ENCODE data around the gene AZU1.
"Not testable (repeated sequence)": the region's sequence is repeated elsewhere in the genome, so short reads cannot be mapped to it uniquely, and the experiment has no call there.

AZU1 gene

DNA sequence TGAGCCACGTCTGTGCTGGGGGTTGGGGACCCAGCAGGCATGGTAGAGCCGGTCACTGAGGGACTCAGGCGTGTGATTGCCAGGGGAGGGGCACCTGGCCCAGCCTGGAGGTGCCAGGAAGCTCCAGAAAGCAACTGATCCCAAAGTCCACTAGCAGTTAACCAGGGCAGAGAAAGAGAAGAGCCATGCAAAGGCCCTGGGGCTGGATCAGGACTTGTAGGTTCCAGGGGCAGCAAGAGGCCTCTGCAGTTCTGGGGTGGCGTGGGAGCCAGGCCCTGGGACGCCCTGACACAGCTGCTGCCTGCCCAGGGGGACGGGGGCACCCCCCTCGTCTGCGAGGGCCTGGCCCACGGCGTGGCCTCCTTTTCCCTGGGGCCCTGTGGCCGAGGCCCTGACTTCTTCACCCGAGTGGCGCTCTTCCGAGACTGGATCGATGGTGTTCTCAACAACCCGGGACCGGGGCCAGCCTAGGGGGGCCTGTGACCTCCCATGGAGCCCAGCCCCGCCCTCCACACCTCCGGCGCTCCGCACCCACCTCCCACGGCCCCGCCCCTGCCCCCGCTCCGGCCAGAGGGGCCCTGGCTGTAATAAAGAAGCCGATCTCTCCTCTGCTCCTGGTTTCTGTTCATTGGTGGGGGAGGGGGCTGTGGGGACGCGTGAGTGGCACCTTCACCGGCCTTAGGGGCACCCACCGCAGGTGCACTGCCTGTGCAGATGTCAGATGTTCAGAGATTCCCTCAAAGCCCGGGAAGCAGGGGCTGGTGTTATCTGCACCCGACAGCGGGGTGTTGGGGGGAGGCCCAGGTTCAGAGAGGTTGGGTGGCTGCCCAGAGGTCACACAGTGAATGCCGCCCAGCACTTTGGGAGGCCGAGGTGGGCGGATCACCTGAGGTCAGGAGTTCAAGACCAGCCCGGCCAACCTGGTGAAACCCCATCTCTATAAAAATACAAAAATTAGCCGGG is 4.1 kb downstream of the AZU1 start:
- DNase-seq = no peak

DNA sequence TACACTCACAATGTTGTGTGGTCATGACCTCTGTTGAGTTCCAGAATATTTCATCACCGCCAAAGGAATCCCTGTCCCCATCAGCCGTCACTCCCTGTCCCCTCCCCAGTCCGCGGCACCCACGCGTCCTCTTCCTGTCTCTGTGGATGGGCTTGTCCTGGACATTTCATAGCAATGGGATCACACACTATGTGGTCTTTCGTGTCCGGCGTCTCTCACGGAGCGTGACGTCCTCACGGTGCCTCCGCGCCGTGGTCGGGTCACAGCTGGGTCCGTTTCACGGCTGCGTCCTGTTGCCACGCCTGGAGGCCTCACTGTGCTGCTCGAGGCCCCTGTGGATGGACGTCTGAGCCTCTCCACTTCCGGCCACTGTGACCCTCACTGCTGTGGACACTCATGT is 6.6 kb downstream of the AZU1 start:
- no peak for DNase-seq

DNA sequence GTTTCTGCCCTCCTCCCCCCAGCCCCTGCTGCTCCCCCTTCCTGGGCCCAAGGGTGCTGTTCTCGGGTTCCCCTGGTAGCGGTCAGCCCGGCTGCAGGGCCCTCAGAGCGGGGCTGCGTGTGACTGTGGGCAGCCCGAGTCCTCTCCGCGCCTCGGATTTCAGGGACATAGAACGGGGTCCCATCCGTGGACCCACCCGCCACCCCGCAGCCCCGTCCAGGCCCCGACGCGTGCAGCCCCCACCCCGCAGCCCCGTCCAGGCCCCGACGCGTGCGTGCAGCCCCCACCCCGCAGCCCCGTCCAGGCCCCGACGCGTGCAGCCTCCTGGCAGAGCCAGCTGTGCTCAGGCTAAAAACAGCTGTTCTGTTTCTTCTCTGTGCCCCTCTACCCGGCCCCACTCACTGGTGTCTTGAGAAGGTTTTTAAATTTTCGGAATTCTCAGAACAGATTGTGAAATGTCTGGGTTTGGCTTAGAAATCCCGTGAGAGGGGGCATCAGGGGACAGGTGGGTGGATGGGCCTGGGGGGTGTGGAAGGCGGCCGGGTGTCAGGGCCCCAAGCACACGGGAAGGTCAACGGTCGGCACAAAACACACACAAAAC is 7.7 kb downstream of the AZU1 start:
- no peak for DNase-seq

DNA sequence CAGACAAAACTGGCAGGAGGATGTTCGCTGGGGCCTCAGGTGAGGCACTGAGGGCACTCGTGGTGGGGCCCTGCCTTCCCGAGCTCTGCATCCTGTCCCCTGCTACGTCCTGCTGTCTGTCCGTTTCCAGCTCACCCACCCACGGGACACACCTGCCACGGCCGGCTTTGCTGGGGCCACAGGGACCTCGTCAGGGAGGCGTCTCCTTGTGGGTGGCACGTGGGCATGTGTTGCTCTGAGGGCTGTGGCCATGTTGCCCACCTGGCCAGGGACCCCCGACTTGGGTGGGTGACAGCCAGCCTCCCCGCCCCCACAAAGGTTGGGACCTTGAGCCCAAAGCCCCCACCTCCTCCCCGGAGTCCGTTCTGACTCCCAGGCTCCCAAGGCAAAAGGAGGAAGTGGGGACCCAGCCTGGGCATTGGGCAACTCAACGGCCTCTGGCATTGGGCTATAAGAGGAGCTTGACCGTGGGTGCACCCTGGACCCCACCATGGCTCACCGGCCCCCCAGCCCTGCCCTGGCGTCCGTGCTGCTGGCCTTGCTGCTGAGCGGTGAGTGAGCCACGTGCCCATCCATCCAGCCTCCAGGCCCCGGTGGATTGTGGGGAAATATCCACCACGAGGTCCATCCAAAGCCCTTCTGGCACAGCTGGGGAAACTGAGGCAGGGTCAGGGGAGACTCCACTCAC is 13.0 kb downstream of the AZU1 start, which contains the start of gene PRTN3:
Gene PRTN3, plus strand, starts transcription at position 481 of the 688 bp plus-strand sequence. Its CDS starts 10 bp downstream, at position 491.
- DNase-seq = no peak

DNA sequence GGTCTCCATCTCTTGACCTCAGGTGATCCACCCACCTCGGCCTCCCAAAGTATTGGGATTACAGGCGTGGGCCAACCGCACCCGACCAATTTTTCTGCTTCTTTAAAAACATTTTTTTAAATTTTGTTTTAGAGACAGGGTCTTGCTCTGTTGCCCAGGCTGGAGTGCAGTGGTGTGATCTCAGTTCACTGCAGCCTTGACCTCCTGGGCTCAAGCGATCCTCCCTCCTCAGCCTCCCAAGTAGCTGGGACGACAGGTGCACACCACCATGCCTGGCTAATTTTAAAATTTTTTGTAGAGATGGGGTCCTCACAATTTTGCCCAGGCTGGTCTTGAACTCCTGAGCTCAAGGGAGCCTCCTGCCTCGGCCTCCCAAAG is 15.2 kb downstream of the AZU1 start:
- DNase-seq = not testable (repeated sequence)

DNA sequence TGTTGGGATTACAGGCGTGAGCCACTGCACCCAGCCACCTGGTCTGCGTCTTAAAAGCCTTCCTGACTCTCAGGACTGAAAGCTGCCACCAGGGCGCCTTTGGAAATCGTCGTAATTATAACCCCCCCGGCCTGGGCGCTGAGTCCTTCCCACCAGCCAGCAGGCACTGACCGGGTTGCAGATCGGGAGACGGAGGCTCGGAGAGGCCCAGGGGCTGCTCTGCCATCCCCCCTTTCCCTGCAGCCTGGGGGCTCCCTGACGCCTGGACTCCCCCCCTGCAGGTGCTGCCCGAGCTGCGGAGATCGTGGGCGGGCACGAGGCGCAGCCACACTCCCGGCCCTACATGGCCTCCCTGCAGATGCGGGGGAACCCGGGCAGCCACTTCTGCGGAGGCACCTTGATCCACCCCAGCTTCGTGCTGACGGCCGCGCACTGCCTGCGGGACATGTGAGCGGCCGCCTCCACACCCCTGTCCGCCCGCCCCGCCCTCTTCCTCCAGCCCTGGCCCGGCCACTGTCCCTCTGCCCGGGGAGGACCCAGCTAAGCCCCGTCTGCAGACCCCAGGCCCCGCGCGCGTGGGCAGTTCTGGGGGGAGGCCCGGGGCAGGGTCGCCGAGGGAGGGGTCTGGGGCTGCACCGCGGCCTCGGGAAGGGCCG is 15.7 kb downstream of the AZU1 start:
- no peak for DNase-seq

DNA sequence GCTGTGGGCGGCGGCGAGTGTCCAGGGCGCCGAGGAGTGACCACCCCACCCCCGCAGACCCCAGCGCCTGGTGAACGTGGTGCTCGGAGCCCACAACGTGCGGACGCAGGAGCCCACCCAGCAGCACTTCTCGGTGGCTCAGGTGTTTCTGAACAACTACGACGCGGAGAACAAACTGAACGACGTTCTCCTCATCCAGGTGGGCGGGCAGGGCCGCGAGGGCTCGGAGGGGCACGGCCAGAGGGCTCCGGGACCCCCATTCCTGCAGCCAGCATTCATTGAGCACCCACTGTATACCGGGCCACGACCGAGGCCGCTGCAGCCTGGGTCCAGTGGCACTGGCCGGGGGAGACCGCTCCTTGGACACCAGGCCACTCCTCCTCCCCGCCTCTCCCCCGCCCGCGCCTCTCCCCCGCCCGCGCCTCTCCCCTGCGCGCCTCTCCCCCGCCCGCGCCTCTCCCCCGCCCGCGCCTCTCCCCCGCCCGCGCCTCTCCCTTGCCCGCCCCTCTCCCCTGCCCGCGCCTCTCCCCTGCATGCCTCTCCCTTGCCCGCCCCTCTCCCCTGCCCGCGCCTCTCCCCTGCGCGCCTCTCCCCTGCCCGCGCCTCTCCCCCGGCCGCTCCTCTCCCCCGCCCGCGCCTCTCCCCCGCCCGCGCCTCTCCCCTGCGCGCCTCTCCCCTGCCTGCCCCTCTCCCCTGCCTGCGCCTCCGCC is 16.4 kb downstream of the AZU1 start:
- DNase-seq = no peak

DNA sequence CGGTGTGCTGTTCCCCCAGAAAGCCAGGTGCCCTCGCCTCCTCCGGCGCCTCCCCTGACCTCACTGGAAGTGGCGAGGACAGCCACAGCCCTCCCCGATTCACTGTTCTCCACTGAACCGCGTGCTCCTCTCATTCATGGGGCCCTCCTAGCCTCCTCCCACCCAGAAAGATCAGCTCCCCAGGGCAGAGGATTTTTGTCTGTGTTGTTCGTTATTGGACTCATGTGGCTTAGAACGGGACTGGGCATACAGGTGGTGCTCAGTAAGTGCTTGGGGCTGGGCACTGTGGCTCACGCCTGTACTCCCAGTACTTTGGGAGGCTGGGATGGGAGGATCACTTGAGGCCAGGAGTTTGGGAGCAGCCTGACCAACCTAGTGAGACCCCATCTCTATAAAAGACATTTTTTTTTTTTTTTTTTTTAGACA is 16.9 kb downstream of the AZU1 start:
- DNase-seq = no peak

DNA sequence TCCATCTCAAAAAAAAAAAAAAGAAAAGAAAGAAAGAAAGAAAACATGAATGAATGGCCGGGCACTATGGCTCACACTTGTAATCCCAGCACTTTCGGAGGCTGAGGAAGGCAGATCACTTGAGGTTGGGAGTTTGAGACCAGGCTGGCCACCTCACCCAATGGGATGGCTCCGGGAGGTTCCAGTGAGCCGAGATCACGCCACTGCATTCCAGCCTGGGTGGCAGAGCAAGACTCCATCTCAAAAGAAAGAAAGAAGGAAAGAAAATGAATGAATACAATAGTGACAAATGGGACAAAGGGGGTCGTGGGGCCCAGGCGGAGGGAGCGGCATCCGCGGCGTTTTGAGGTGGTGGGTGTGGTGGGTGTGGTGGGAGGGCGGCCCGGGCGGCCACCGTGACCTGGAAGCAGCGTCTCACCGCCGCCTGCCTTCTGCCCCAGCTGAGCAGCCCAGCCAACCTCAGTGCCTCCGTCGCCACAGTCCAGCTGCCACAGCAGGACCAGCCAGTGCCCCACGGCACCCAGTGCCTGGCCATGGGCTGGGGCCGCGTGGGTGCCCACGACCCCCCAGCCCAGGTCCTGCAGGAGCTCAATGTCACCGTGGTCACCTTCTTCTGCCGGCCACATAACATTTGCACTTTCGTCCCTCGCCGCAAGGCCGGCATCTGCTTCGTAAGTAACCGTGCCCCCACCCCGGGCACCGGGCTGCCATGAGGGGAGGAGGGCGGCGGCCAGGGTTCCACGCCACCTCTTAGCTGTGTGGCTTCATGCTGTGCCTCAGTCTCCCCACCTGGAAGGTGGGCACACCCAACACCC is 18.3 kb downstream of the AZU1 start:
- no peak for DNase-seq

DNA sequence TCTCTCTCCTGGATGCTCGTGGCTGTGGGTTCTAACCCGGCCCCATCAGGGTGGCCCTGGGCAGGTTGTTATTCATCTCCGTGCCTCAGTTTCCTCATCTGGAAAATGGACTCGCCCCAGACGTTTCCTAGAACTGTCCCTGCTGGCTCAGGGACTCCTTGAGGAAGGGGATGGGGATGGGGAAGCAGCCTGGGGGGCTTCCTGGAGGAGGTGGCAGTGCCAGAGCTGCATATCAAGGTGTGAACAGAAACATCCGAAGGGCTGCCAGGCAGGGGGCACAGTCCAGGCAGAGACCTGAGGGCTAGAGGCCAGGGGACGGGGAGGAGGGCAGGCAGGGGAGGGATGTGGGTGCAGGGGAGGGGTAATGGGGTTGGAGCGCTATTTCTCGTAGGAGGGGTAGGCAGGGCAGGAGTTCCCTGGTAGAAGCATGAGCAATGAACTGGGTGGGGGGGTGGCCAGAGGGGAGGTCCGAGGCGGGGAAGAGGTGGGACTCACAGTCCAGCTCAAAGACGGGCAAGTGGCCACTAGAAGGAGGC is 20.8 kb downstream of the AZU1 start:
- DNase-seq = no peak

DNA sequence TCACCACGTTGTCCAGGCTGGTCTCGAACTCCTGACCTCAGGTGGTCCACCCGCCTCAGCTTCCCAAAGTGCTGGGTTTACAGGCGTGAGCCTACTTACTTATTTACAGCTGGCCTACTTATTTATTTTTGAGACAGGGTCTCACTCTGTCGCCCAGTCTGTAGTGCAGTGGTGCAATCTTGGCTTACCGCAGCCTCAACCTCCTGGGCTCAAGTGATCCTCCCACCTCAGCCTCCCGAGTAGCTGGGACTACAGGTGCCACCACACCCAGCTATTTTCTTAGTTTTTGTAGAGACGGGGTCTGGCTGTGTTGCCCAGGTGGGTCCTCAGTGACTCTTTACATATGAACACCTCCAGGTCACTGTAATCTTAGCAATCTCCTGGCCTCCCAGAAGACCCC is 21.6 kb downstream of the AZU1 start:
- DNase-seq = not testable (repeated sequence)

DNA sequence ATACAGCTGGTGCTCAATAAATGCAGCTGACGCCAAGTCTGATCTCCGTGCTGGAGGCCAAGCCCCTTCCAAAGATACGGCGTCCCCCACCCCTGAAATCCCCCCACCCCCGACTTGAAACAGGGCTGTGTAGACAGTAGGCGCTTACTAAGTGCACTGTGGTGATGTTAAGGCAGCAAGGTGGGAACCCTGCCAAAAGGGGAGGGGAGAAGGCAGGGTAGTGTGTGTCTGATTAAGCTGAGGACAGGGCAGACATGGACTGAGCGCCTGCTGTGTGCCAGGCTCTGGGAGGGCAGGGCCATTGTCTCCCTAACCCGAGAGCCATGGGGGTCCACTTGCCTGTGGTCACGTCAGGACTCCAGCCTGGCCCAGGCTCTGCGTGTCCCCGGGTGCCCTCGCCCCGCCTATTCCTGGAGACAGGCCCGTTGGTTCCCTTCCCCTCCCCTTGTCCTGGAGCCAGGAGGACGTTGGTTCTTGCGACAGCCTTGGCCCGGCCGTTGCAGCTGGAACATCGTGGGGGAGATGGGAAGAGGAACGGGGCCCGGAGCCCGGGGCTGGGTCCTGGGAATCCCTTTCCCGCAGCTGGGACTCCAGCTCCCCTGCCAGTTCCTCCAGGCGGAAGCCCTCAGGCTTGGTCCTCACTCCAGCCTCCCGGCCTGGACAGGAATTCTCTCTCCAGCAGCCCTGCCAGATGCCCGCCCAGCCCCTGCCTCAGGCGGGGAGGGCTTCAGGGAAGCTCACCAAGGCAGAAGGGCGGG is 22.8 kb downstream of the AZU1 start:
- DNase-seq = no peak

DNA sequence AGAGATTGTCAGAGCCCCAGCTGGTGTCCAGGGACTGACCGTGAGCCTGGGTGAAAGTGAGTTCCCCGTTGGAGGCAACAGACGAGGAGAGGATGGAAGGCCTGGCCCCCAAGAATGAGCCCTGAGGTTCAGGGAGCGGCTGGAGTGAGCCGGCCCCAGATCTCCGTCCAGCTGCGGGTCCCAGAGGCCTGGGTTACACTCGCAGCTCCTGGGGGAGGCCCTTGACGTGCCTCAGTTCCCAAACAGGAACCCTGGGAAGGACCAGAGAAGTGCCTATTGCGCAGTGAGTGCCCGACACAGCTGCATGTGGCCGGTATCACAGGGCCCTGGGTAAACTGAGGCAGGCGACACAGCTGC is 23.3 kb downstream of the AZU1 start:
- no peak for DNase-seq

DNA sequence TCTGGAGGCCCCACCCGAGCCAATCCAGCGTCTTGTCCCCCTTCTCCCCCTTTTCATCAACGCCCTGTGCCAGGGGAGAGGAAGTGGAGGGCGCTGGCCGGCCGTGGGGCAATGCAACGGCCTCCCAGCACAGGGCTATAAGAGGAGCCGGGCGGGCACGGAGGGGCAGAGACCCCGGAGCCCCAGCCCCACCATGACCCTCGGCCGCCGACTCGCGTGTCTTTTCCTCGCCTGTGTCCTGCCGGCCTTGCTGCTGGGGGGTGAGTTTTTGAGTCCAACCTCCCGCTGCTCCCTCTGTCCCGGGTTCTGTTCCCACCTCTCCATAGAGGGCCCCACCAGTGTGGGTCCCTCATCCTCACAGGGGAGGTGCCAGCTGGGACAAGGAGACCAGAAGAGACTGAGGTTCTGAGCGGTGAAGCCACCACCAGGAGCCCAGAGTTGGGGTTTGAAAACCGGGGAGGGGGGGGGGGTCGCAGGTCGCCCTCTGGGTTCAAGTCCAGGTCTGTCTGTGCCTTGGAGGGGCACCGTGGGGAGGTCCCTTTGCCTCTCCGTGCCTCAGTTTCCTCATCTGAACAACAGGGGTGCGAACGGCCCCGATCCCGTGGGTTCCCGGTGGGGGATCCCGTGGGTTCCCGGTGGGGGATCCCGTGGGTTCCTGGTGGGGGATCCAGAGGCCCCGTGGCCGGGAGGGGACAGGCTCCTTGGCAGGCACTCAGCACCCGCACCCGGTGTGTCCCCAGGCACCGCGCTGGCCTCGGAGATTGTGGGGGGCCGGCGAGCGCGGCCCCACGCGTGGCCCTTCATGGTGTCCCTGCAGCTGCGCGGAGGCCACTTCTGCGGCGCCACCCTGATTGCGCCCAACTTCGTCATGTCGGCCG is 24.7 kb downstream of the AZU1 start, which contains the start of gene ELANE:
Gene ELANE, plus strand, starts transcription at position 168 of the 878 bp plus-strand sequence. Its CDS starts 26 bp downstream, at position 194.
- DNase-seq = no peak

DNA sequence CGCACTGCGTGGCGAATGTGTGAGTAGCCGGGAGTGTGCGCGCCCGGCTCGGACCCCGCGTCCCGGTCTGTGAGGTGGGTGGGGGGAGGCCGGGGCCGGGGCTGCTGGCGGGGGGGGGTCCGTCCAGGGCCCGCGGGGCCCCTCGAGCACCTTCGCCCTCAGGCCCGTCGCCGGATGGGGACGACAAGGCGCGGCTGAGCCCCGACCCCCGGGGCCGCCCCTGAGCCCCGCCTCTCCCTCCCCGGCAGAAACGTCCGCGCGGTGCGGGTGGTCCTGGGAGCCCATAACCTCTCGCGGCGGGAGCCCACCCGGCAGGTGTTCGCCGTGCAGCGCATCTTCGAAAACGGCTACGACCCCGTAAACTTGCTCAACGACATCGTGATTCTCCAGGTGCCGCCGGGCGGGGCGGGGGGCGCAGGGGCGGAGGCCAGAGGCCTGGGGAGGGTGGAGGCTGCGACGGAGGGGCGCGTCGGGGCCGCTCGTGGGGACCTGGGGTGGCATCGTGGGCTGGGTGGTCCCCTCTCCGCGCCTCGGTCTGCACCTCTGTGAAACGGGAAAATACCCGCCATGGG is 25.5 kb downstream of the AZU1 start:
- DNase-seq = no peak

DNA sequence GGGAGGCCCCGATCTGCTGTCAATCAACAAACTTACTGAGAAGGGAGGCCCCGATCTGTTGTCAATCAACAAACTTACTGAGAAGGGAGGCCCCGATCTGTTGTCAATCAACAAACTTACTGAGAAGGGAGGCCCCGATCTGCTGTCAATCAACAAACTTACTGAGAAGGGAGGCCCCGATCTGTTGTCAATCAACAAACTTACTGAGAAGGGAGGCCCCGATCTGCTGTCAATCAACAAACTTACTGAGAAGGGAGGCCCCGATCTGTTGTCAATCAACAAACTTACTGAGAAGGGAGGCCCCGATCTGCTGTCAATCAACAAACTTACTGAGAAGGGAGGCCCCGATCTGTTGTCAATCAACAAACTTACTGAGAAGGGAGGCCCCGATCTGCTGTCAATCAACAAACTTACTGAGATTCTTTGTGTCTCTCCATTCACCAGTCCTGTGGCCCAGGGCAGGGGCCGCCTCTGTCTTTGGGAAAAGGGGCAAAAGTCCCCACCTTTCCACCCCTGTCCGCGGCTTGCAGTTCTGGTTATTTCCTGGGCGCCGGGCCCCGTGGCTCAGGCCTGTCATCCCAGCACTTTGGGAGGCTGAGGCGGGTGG is 26.1 kb downstream of the AZU1 start:
- not testable (repeated sequence) for DNase-seq

DNA sequence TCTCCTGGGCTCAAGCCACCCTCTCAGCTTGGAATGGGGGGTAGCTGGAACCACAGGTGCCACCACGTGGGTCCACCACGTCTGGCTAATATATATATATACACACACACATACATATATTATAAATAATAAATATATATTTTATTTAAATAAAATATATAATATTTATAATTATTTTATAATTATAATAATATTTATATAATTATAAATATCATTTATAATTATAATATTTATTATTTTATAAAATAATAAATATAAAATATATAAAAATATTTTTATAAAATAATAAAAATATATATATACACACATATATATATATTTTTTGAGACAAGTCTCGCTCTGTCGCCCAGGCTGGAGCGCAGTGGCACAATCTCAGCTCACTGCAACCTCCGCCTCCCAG is 26.9 kb downstream of the AZU1 start:
- DNase-seq = no peak

DNA sequence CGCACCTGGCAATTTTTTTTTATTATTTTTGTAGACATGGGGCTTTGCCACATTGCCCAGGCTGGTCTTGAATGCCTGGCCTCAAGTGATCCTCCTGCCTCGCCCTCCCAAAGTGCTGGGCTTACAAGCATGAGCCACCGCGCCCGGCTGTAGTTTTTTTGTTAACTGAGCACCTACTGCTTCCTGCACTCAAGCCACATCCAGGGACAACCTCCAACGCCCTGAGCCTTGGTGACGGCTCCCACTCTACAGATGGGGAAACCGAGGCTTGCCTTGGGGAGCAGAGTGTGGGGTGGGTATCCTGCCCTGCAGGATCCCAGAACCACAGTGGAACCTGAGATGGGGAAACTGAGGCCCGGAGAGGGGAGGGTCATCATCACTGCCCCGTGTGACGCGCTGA is 27.5 kb downstream of the AZU1 start:
- no peak for DNase-seq
